Measurements from ENCODE around the gene PAN3. TPM values are rescaled to one million over a fixed set of nuclear protein-coding genes. Genes with fewer than 3 reads are reported as not detected.

The PAN3 gene
- total RNA-seq, 1 experiment from 2014 or later = 48.5 TPM

- Histone ChIP-seq H2AFZ (ENCODE audit: low read length) (no peak overlapping the region), H3T11ph (ENCODE audit: low read length) (no peak overlapping the region), H3K4me2 (ENCODE audit: insufficient read depth, insufficient read length, low read length) (no peak overlapping the region), H2BK15ac (ENCODE audit: low read depth, low read length) (no peak overlapping the region; the same call in 1 of the 2 replicates), H4K8ac (replicated peaks; ENCODE audit: insufficient read length, low read depth, low read length) (no peak overlapping the region), H4K20me1 (ENCODE audit: control insufficient read depth, insufficient read depth, insufficient read length) (no peaks in the 10 kb centered on the region), H3K18ac (ENCODE audit: insufficient read length, low read depth, low read length) (no peak overlapping the region), H3K14ac (ENCODE audit: insufficient read depth, low read length) (no peak overlapping the region), H3K9me3 (ENCODE audit: control insufficient read depth, low read depth, low read length) (no peaks in the 10 kb centered on the region), H3K23me2 (ENCODE audit: insufficient read length, low read depth, low read length, poor library complexity, severe bottlenecking) (no peaks in the 10 kb centered on the region), H3K9ac (ENCODE audit: extremely low read depth, insufficient read length, low read length) (no peak overlapping the region), H3K27me3 (ENCODE audit: insufficient read depth, low read length) (no peaks in the 10 kb centered on the region), H2BK12ac (ENCODE audit: insufficient read length, low read depth, low read length) (no peak overlapping the region), H3K4ac (ENCODE audit: low read depth, low read length) (no peak overlapping the region), H4K5ac (ENCODE audit: insufficient read length, low read depth, low read length) (no peak overlapping the region), H3K27ac (ENCODE audit: insufficient read length, low read depth, low read length) (no peak overlapping the region), H3K4me1 (ENCODE audit: insufficient read depth, low read length) (no peaks in the 10 kb centered on the region), H2BK20ac (ENCODE audit: low read depth, low read length, poor library complexity, severe bottlenecking) (no peak overlapping the region), H3K23ac (ENCODE audit: insufficient read length, low read depth, low read length) (no peak overlapping the region), H3K79me2 (ENCODE audit: insufficient read depth, low read length) (no peaks in the 10 kb centered on the region), H2AK5ac (ENCODE audit: insufficient read length, low read length) (no peak overlapping the region), H3K79me1 (ENCODE audit: insufficient read depth, low read depth, low read length, poor library complexity, severe bottlenecking) (no peaks in the 10 kb centered on the region), H3K56ac (ENCODE audit: insufficient read length, low read depth, low read length) (no peak overlapping the region), H4K91ac (ENCODE audit: insufficient read length, low read depth, low read length) (no peak overlapping the region), H2BK5ac (ENCODE audit: insufficient read length, low read length) (no peak overlapping the region), H2BK120ac (ENCODE audit: low read depth, low read length, poor library complexity, severe bottlenecking) (no peak overlapping the region)
- Mint-ChIP-seq H3K27ac (peak overlapping the region in 1 of 3 experiments; percentile 36; a peak in 2 of 7 replicates), H3K36me3 (ENCODE audit: insufficient read depth in 1 of 3, low read depth in 3 of 3) (peaks cover 7 to 31% (median 24%) of the 10 kb centered on the region in 3 experiments; a peak in 5 of 7 replicates), H3K27me3 (ENCODE audit: low read depth) (no peaks in the 10 kb centered on the region), H3K4me3 (no peak overlapping the region), H3K4me1 (peaks cover 10 to 15% of the 10 kb centered on the region in 2 experiments), H3K9me3 (no peaks in the 10 kb centered on the region)
- no peak for DNase-seq
- TF ChIP-seq CTCF (conservative IDR thresholded peaks at IDR 0.05) = no peak
- no CpG with 5 or more reads among the region's 3 CpGs for WGBS (ENCODE audit: extremely low coverage, insufficient read length, low lambda C conversion rate)
Observed at GRCh38 chr13:28336193-28336657, 197.9 kb downstream of the PAN3 start.
